Measurements from ENCODE around the gene MED15.

MED15 gene

DNA sequence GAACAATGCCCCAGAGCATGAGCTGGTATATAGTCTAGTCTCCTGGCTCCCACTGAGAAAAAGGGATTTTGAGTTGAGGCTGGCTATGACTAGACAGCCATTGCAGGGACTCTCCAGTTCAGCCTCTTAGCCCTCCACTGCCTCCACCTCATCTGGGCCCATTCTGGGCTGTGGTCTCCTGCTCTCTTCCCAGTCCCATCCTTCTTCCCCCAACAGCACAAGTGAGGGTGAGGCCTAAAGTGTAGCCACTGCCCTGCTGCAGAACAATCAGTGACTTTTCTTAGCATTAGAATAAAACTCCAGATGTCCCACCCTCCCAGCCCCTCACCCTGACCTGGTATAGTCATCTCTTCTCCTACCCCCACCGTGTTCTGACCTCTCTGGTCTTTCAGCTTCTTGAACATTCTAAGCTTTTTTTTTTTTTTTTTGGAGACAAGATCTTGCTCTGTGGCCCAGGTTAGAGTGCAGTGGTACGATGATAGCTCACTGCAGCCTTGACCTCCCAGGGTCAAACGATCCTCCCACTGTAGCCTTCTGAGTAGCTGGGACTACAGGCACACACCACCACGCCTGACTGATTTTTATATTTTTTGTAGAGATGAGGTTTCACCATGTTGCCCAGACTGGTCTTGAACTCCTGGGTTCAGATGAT is 4.3 kb downstream of the MED15 start:
- DNase-seq: no peak

GRCh38 chr22:20514658-20515406 is 7.4 kb downstream of the MED15 start:
- no peak for DNase-seq

GRCh38 chr22:20516399-20516798 is 9.0 kb downstream of the MED15 start:
- no peak for DNase-seq

- no peak for DNase-seq
Measured at GRCh38 chr22:20517422-20517821, 10.0 kb downstream of the MED15 start.

GRCh38 chr22:20517841-20518592 is 10.6 kb downstream of the MED15 start:
- no peak for DNase-seq

GRCh38 chr22:20519558-20519957 is 12.1 kb downstream of the MED15 start:
- DNase-seq: no peak

DNA sequence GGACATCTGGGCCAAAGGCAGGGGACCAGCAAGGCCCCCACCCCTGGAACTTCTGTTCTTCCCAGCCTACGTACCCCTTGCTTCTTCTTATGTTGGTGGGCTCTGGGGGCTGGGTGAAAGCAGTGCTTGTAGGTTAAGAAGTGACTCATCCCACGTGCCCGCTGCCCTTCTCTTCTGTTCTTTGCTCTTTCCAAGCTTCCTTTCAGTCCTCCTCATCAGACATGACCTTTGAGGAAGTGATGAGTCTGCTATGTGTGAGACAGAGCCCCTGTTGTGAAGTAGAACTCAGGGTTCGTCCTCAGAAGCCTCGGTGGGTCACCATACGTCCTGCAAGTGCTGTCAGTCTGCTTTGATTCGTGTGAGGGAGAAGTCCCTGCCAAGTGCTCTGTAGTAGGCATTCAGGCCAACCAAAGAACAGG is 12.7 kb downstream of the MED15 start:
- DNase-seq: no peak

- no peak for DNase-seq
Measured at GRCh38 chr22:20522134-20523004, 15.0 kb downstream of the MED15 start.

GRCh38 chr22:20523086-20523983 is 15.9 kb downstream of the MED15 start:
- DNase-seq: no peak

DNA sequence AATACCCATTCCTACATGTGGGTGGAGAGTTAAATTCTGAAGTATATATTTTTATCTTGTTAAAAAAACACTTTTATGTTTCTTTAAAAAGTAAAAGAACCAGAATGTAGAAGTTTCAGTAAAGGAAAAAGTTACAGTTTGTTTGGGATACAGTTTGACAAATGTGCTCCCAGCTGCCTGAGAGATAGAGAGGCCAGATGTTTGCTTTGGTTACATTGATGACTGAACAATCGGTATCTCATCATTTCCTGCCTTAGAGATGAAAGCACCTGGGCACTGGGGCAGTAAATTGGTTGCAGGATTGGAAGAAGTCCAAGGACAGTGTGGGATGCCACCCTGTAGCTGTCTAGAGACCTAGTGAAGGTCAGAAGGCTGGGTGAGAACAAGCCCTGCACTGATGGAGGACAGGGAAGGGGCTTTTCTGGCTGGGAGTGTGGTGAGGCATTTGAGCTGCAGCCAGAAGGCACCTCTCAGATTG is 16.6 kb downstream of the MED15 start:
- peak; percentile 80 for DNase-seq

DNA sequence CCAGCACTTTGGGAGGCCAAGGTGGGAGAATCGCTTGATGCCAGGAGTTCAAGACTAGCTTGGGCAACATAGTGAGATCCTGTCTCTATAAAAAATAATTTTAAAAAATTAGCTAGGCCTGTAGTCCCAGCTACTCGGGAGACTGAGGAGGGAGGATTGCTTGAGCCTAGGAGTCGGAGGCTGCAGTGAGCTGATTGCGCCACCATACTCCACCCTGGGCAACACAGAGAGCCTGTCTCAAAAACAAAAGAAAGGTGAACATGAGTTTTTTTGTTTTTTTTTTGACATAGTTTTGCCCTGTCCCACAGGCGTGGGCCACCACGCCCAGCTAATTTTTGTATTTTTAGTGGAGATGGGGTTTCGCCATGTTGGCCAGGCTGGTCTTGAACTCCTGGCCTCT is 17.6 kb downstream of the MED15 start:
- no peak for DNase-seq

DNA sequence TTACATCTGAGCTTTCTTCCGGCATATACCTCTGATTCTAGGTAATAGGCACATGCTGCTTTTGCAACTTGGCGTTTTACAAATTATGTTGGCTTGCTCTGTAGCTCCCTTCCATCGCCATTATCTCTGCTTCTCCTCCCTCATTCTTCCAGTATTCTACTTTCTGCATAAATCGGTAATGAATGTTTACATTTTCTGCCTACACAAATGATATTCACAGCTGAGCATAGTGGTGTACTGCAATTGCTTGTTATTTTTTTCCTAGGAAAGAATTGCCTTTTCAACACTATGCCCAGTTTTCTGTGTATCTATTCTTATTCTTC is 18.9 kb downstream of the MED15 start:
- DNase-seq: no peak

DNA sequence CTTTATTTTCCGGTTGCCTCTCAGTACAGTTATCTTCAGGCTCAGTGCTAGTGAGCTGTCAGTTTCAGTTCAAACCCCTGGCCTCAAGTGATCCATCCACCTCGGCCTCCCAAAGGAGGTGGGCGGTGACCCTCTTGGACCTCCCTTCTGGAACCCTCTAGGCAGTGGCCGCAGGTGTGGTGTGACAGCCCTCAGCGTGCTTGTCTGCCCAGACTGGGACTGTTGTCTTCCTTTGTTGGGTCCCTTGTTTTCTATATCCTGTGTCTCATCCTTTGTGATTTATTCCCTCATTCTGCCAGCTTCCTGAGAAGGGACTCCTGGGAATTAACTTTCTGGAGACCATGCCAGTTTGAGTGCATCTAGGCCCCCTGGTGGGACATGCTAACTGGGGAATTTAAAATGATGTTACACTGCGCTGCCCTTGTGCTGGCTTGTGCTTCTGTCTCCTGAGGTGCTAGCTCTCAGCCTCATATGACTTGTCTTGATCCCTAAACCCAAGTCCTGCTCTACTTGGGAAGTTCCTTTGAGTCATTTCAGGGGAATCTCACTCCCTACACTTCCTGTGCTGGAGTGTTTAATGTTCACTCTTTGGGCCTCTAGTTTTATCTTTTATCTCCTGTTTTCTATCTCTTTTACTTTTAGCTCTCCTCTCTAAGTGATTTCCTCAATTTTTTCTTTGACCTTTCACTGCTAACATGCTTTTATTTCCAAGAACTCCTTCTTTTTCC is 19.4 kb downstream of the MED15 start:
- DNase-seq: no peak

GRCh38 chr22:20528405-20528978 is 21.1 kb downstream of the MED15 start:
- DNase-seq: no peak

DNA sequence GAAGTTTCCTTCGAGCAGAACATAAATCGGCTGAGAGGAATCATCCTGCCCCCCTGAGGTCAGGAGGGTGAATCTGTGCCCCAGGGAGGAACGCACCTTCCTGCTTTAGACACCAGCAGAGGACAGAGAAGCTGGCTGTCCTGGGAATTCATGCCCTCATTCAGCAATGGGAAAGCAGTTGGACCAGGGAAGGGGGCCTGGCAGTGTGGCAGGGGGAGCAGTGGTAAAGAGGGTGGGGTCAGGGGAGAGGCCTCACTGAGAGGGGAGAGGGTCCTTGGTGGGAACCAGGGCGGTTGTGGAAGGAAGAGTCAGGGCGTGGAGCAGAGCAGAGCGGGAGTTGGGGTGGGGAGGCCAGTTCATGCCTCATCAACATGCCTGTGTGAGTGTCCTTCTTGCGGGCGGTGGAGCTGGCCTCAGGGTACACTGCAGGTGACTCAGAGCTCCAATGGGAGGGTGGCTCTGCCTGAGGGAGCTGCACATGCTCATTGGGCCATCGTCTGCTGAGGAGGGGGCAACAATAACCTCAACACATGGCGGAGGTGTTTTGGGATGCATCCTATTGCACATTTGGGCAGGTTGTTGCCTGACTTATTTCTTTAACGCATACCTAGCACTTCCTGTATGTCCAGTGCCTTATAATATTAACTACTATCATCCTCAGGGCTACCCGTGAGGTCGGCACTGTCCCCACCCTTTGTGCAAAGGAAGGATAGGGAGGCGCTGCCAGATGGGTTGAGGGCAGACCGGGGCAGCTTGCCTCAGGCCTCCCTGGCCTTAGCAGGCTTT is 23.2 kb downstream of the MED15 start:
- no peak for DNase-seq

DNA sequence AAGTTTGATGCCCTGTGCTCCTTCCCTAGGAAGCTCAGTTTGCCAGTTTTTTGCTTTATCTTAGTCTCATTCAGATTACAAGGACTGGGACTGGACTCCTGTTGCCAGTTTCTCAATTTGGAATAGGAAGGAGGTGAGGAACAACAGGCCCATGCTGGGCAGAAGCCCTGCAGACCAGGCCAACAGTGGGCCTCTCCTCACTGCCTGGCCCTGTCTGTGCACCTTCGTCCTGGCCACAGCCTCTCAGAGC is 23.7 kb downstream of the MED15 start:
- no peak for DNase-seq

DNA sequence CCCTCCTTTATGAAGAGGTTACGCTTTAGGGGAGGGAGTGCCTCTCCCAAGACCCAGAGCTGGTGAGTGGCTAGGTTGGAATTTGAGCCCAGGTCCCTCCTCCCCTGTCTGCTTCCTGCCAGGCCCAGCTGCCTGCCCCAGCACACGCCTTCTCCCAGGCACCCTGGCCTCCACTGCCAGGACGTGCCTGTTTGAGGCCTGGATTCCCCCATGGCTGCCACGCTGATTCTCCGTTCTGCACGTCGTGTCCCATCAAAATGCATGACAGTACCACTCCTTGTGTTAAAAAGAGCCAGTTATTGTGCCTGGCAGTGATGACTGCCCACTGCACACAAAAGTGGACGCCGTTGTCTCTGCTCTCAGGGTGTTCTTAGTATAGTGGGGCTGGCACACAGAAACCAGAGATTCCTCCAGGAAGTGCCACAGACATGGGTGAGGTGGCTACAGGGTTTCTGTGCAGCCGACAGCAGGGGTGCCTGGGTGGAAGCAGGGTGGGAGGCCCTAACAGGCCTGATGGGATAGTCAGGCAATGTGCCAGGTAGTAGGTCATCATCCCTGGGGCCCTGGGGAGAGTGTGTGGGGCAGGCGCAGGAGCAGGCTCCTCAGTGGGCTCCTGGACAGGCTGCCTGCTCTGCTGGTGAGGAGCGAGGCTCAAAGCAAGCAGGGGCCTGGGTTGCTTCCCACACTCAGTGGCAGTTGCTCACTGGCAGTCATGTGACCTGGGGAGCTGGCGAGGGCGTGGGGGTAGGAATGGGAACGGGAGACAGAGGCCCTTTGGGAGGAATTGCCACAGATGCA is 24.2 kb downstream of the MED15 start:
- DNase-seq: peak; percentile 31

GRCh38 chr22:20532256-20532993 is 25.0 kb downstream of the MED15 start:
- DNase-seq: no peak
